DLD1 (cell line): ENCODE measurements around the gene TRABD.
"Not testable (repeated sequence)": the region's sequence is repeated elsewhere in the genome, so short reads cannot be mapped to it uniquely, and the experiment has no call there.

Experiments
- in situ Hi-C: cut with HindIII; loops from 2 replicates; pipeline ENCODE4 v1.10.0; 2017; ENCODE audit warnings: low sequenced_read_pairs

Gene TRABD, protein sequence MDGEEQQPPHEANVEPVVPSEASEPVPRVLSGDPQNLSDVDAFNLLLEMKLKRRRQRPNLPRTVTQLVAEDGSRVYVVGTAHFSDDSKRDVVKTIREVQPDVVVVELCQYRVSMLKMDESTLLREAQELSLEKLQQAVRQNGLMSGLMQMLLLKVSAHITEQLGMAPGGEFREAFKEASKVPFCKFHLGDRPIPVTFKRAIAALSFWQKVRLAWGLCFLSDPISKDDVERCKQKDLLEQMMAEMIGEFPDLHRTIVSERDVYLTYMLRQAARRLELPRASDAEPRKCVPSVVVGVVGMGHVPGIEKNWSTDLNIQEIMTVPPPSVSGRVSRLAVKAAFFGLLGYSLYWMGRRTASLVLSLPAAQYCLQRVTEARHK

GRCh38 chr22:50185375-50186087 is at the start of gene TRABD:
TRABD (plus strand) TSS chr22:50185913; CDS start chr22:50193061, 7,148 bp downstream.
- in situ Hi-C loops = no loop called here

- in situ Hi-C loops = no loop called here
Measured at GRCh38 chr22:50136581-50137015, 49.1 kb upstream of the TRABD start.

GRCh38 chr22:50137277-50137676 is 48.4 kb upstream of the TRABD start:
- in situ Hi-C loops = not testable (repeated sequence)

GRCh38 chr22:50138041-50138440 is 47.7 kb upstream of the TRABD start:
- in situ Hi-C loops = no loop called here

DNA sequence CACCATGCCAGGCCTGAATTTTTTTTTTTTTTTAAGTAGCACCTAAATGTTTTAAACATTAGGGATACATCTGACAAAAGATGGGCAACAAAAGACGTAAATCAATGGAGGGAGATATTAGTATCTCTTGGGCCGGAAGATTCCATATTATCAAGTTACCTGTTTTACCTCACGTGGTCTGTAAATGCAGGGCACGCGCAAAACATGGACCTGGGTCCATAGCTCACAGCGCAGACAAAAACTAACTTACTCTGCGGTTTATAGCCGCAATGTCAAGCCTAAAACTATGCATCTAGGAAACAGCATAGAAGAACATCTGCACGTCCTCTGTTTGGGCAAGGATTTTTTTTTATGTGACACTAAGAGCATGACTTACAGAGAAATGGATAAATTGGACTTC is 46.7 kb upstream of the TRABD start:
- in situ Hi-C loops = no loop called here

- in situ Hi-C loops = no loop called here
Measured at GRCh38 chr22:50139843-50140415, 45.8 kb upstream of the TRABD start.

DNA sequence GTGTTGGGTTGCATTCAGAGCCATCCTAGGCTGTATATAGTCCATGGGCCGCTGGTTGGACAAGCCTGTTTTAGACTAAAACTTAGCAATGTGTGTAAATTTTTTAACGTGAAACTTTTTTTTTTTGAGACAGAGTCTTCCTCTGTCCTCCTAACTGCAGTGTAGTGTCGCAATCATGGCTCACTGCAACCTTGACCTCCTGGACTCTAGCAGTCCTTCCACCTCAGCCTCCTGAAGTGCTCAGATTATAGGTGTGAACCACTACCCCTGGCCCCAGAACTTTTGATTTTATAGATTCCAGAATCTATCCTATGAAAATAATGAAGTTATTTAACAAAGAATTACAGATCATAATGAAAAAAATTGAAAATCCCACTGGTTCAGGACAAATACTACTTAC is 45.1 kb upstream of the TRABD start:
- in situ Hi-C loops = no loop called here

- in situ Hi-C loops = no loop called here
Measured at GRCh38 chr22:50141462-50141861, 44.3 kb upstream of the TRABD start.

GRCh38 chr22:50141891-50142363 is 43.8 kb upstream of the TRABD start:
- in situ Hi-C loops = no loop called here

DNA sequence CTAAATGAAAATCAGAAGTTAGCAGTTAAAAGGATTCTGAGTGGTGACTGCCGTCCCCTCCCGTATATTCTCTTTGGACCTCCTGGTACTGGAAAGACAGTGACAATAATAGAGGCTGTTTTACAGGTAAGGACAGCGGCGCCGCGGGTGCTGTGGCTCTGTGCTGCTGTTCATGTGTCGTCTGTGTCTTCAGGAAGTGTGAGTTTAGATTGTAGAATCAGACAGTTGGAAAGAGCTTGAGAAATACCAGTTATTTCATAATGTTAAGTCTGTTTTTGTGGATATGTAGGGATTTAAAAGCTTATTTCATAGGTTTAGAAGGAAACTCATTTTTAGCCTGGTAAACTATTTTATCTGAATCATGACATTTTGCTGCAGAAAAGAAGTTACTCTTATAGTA is 42.6 kb upstream of the TRABD start:
- in situ Hi-C loops = no loop called here

GRCh38 chr22:50144005-50144614 is 41.6 kb upstream of the TRABD start:
- in situ Hi-C loops = no loop called here

DNA sequence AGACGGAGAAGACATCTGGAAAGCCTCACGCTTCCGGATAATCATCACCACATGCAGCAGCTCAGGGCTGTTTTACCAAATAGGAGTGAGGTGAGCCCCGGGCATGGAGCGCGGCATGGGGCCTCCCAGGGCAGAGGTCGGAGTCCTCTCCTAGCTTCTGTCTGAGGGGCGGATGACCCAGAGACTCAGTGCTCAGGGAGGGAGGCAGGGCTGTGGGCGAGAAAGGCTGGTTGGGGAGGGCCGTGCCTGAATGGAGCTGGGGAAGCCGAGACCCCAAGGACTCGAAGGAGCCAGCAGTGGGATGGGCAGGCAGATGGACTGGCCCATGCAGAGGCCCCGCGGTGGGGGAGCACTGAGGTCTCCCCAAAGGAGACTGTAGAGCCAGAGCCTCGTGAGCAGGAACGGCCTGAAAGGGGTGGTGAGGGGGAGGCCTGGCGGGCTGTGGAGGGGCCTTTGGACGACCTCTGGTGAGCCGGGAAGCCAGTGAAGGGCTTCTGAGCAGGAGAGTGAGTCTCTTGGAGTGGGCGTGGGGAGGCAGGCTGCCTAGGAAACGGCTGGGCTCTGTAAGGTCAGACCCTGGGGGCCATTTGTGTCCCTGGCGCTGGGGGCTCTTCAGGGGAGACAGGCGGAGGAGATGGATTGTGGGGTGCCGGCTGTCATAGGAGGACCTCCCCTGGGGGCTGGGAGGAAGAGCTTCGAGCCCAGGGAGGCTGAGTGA is 39.8 kb upstream of the TRABD start:
- in situ Hi-C loops = no loop called here

DNA sequence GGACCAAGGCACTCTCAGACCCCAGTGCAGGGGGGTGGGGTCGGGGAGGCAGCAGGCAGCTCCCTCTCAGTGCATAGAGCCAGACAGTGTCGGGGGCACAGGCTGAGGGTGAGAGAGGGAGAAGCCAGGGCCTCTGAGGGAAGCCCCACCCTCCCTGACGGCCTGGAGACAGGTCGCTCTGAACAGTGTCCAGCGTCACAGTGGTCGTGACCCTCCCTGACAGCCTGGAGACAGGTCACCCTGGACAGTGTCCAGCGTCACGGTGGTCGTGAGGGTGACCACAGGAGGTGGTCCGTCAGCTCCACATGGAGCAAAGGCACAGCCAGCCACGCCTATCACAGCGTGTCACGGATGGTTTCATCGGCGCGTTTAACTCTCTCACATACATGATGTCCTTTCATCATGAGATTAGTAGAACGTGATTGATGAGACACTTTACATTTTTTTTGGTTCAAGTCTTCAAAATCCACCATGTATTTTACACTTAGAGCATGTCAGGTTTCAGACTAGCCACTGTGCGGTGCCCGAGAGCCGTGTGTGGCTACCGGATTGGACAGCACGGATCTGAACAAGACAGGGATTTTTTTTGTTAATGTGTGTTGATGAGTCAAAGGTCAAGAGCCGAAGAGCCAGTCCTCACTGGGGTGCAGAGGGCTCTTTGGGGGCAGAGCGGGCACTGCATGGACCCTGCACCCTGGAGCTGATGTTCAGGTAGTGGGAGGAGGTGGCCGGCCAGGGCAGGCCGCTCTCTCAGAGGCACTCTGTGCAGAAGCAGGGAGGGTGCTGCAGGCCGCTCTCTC is 39.1 kb upstream of the TRABD start:
- in situ Hi-C loops = no loop called here

DNA sequence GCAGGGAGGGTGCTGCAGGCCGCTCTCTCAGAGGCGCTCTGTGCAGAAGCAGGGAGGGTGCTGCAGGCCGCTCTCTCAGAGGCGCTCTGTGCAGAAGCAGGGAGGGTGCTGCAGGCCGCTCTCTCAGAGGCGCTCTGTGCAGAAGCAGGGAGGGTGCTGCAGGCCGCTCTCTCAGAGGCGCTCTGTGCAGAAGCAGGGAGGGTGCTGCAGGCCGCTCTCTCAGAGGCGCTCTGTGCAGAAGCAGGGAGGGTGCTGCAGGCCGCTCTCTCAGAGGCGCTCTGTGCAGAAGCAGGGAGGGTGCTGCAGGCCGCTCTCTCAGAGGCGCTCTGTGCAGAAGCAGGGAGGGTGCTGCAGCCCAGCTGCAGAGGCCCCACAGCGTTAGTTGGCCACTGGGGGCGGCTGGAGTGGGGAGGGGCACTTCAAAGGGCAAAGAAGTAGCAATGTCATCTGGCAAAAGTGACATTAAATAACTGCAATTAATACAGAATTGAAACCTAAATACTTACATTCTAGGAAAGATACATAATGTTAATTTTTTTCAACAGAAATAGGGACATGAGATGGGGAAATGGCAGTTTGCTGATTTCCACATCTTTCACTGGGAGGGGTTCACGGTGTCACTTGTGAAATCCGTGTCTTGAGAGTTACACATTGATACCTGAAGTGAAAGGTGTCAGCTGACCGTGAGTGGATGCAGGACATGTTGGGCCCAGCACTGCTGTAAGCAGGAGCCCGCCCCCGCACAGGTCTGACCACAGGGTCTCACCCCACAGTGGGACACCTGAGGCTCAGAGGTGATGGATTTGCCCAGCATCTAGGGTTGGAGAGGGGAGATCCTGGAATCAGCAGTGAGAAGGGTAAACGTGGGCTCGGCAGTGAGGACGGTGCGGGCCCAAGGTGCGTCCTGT is 38.2 kb upstream of the TRABD start:
- in situ Hi-C loops = not testable (repeated sequence)

DNA sequence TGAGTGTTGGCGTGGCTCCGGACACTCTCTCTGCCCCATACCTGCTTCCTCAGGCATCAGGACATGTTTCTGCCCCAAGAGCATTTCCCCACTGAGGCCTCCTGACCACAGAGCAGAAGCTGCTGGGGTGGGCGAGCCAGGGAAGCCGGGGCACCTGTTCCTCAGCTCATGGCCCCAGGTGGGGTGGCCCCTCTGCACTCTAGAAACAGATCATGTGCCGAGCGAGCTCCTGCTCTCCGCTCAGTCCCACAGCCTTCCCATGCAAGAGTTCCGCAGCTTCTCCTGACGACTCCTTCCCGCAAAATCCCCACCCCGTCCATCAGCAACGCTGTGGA is 37.6 kb upstream of the TRABD start:
- in situ Hi-C loops = no loop called here

DNA sequence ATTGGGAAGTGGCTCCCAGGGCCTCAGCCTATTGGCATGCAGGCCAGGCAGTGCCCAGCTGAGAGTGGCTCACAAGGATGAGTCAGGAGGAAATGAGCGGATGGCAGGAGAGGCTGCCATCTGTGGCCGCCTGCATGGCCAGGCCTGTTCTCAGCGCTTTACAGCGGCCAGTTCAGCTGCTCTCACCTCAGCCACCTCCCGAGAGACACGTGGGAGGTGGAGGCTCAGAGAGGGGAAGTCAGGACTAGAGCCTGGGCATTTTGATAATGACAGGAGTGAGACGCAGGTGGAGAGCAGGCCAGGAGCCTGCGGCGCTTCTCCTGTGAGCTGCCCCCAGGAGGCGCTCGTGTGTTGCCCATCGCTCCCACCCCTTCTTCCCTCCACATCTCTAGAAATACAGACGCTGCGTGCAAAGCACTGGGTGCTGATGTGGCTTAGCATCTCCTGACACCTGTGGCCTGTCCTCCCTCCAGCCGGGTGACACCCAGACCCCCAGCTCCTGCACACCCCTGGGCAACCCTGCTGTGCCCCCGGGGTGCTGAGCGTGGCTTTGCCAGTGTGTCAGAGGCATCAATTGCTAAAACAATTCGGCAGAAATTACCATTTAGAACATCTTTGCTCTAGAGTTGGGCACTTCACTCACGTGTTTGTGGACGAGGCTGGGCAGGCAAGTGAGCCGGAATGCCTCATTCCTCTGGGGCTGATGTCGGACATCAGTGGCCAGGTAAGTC is 36.6 kb upstream of the TRABD start:
- in situ Hi-C loops = no loop called here

DNA sequence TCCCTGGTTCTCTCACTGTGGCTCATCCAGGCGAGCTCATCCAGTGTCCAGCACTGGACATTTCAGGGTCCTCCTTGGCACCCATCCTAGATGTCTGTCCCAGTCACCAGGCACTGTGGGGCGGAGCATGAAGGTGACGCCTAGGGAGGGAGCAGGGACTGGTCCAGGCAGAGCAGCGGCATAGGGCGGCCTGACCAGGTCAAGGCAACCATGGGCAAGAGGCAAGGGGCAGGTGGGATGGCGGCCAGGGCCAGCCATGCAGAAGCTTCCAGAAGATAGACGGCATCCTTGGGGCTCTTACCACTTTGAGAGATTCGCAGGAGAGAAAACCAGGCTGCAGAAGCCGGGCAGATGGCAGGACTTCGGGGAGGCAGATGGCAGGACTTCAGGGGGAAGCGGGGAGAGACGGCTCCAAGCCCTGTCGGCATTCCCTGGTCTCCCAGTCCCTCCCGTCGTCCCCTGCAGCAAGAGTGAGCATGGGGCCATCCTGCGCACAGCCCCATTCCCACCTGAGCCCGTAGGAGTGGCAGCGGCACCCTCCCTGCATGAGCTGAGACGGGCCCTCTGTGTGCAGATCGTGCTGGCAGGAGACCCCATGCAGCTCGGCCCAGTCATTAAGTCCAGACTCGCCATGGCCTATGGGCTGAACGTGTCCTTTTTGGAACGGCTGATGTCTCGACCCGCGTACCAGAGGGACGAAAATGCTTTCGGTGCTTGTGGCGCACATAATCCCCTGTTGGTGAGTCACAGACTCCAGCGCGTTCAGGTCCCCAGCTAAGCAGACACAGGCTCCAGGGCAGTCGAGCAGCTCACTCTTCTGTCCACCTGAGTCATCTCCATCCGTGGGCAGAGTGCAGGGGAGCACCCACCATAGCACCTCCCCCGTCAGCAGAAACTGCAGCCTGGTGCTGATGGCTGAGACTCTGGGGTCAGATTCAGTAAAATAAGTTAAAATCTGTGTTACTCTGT is 35.3 kb upstream of the TRABD start:
- in situ Hi-C loops = no loop called here
